Transverse colon (tissue), 4 donors: ENCODE measurements around the gene OXGR1. TPM values are rescaled to one million over a fixed set of nuclear protein-coding genes. Genes with fewer than 3 reads are reported as not detected.

Experiments used
- DNase-seq: peaks from one replicate; pipeline ENCODE4 v3.0.0-alpha.2; 2019
- H3K27ac ChIP-seq, 4 donors: fragments of 200-600 bp; sonication (generic); 2 replicates each; pipeline ENCODE4 v1.5.1; 2016 to 2018; ENCODE audit warnings: inconsistent platforms in 4 of 4
- H3K27me3 ChIP-seq: fragments of 200-600 bp; sonication (generic); 2 replicates; pipeline ENCODE4 v1.5.1; 2017; ENCODE audit warnings: inconsistent platforms
- H3K36me3 ChIP-seq, 4 donors: fragments of 200-600 bp; sonication (generic); 2 replicates each; pipeline ENCODE4 v1.5.1; 2017 to 2019; ENCODE audit warnings: inconsistent platforms in 4 of 4
- H3K4me1 ChIP-seq, 4 donors: fragments of 200-600 bp; sonication (generic); 2 replicates each; pipeline ENCODE4 v1.5.1; 2017 to 2020; ENCODE audit warnings: inconsistent platforms in 4 of 4
- H3K4me3 ChIP-seq, 4 donors: fragments of 200-600 bp; sonication (generic); 1 replicate in 1 of 4; 2 replicates in 3 of 4; pipeline versions ENCODE4 v1.5.1 to v1.6.1; 2017 to 2019; ENCODE audit warnings: inconsistent platforms in 4 of 4
- H3K9me3 ChIP-seq, 2 donors: fragments of 200-600 bp; sonication (generic); 2 replicates each; pipeline ENCODE4 v1.5.1; 2017 to 2019; ENCODE audit warnings: inconsistent platforms in 2 of 2
- EP300 ChIP-seq: sonication (generic); formaldehyde crosslinking; IDR thresholded peaks from one replicate; pipeline ENCODE4 v1.6.1; 2017; ENCODE audit warnings: antibody characterized with exemption, low read depth
- POLR2A ChIP-seq: fragments of 450-650 bp; IDR thresholded peaks from one replicate; pipeline ENCODE4 v1.6.1; 2016; ENCODE audit warnings: antibody characterized with exemption, mild to moderate bottlenecking, moderate library complexity
- POLR2AphosphoS5 ChIP-seq, 3 donors: sonication (generic); formaldehyde crosslinking; IDR thresholded peaks; one replicate each; pipeline ENCODE4 v1.6.1; 2016; ENCODE audit warnings: antibody characterized with exemption in 3 of 3
- WGBS, 2 donors: methylation state at CpG; one replicate each; pipeline ENCODE4 v1.1.5; 2018; ENCODE audit warnings: low coverage in 1 of 2; 5-methylcytosine and 5-hydroxymethylcytosine counted together
- in situ Hi-C, 4 donors: fragments of 200-750 bp; cut with MboI; loops; one replicate each; pipeline versions ENCODE4 v1.15.0 to v1.15.1; 2017; ENCODE audit warnings: low sequenced_read_pairs in 3 of 4, low pct_ligation_motif_present in 1 of 4, low pct_unique_long_range_greater_than_20kb in 1 of 4
- intact Hi-C: fragments of 100-400 bp; cut with DNase I; formaldehyde crosslinking; loops from one replicate; pipeline ENCODE4 v1.15.1; 2023; ENCODE audit warnings: low total_unique reads
- total RNA-seq, 4 donors: library from RNA; depleted of rRNA; stranded (reverse); fragments of >200 nt; gene quantifications; one replicate each; pipeline ENCODE4 v1.1.0, GENCODE V29; 2016
- TF ChIP-seq, protein P1 (sequence below), 5 experiments: fragments of 200-600 bp in 3 of 5; fragments of 450-650 bp in 2 of 5; sonication (generic) in 3 of 5; IDR thresholded peaks; 1 replicate in 2 of 5; 2 replicates in 3 of 5; pipeline ENCODE4 v1.5.1; 2016 to 2017; ENCODE audit warnings: antibody characterized with exemption in 5 of 5, inconsistent platforms in 3 of 5, mild to moderate bottlenecking in 2 of 5, moderate library complexity in 1 of 5

OXGR1 gene
- total RNA-seq, 4 donors from 2014 or later: 2.0 to 2.5 TPM; not detected in 2

DNA sequence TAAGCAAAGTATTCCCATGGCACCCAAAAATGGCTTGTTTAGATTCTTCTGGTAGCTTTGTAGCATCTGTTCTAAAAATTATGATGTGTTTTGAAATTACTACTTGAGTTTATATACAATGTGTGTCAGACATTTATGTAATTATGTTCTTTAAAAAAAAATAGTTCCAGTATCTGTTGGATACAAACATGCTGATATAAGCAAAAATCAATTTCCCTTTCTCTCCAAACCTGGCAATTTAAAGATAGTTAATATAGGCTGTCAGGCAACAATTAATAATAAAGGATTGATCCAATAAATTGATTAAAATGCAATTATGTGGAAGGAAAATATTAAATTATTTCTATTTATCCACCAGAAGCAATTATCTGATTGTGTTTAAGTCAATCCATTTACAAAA, 41.7 kb downstream of the OXGR1 start:
- no peaks in the 10 kb centered on the region for H3K9me3 ChIP-seq
- in situ Hi-C loops (loop anchor here in 2 of 4 donors (10.0 to 25.0 kb wide), 2 partner anchors 128 to 915 kb away; no protein-coding TSS in a partner anchor), intact Hi-C loops (no loop called here)
- no peaks in the 10 kb centered on the region for H3K36me3 ChIP-seq
- H3K4me3 ChIP-seq: no peak overlapping the region
- no peak for TF ChIP-seq POLR2AphosphoS5 (IDR thresholded peaks at IDR 0.05)
- no peak for TF ChIP-seq EP300
- TF ChIP-seq, protein P1, sequence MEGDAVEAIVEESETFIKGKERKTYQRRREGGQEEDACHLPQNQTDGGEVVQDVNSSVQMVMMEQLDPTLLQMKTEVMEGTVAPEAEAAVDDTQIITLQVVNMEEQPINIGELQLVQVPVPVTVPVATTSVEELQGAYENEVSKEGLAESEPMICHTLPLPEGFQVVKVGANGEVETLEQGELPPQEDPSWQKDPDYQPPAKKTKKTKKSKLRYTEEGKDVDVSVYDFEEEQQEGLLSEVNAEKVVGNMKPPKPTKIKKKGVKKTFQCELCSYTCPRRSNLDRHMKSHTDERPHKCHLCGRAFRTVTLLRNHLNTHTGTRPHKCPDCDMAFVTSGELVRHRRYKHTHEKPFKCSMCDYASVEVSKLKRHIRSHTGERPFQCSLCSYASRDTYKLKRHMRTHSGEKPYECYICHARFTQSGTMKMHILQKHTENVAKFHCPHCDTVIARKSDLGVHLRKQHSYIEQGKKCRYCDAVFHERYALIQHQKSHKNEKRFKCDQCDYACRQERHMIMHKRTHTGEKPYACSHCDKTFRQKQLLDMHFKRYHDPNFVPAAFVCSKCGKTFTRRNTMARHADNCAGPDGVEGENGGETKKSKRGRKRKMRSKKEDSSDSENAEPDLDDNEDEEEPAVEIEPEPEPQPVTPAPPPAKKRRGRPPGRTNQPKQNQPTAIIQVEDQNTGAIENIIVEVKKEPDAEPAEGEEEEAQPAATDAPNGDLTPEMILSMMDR (IDR thresholded peaks at IDR 0.05): no peak
- no peak for TF ChIP-seq POLR2A
- H3K27ac ChIP-seq: no peak overlapping the region
- H3K27me3 ChIP-seq: no peaks in the 10 kb centered on the region
- no peaks in the 10 kb centered on the region for H3K4me1 ChIP-seq
- DNase-seq: no peak

DNA sequence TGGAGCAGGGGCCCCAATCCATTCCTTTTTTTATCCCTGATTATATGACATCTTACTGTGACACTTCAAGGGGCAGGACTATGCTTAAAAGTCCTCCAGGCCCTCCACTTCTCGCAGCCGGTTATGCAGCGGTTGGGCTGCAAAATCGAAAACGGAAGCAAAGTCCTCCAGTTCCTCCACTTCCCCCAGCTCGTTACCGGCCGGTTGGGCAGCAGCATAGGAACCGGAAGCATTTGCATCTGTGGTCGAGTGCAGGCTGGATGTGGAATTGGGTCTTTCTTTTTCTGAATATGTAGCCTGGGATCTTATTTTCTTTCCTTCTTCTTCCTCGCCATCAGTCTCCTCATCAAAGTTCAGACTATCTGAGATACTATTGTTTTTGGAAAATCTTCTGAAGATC, 46.1 kb downstream of the OXGR1 start:
- Histone ChIP-seq H3K4me1 (no peaks in the 10 kb centered on the region), H3K4me3 (no peak overlapping the region), H3K27me3 (no peaks in the 10 kb centered on the region), H3K36me3 (no peaks in the 10 kb centered on the region), H3K27ac (no peak overlapping the region), H3K9me3 (no peaks in the 10 kb centered on the region)
- DNase-seq: no peak
- 88 to 89% methylated on average over 6 to 11 of the region's 11 CpGs for WGBS, 2 donors
- intact Hi-C loops (no loop called here), in situ Hi-C loops (no loop called here)
- TF ChIP-seq POLR2A (no peak), POLR2AphosphoS5 (IDR thresholded peaks at IDR 0.05) (no peak), EP300 (no peak)
- TF ChIP-seq, protein P1 (IDR thresholded peaks at IDR 0.05): no peak

DNA sequence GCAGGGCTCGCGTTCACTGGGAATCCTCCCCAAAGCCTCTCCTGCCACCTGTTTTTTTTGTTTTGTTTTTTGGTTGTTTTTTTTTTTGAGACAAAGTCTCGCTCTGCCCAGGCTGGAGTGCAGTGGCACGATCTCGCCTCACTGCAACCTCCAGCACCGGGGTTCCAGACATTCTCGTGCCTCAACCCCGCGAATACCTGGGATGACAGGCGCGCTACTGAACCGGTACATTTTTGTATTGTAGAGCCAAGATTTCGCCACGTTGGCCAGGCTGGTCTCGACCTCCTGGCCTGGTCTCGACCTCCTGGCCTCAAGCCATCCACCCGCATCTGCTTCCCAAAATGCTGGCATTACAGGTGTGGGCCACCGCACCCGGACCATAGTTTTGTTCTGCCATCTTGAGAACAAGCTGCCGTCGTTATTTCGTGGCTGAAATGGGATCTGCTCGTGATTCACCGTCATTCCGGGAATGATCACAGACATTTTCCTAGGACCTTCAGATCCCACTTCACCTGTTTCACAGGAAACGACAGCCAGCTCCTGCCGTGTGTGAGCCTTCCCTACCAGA, 46.8 kb downstream of the OXGR1 start:
- Histone ChIP-seq H3K27ac (no peak overlapping the region), H3K27me3 (no peaks in the 10 kb centered on the region), H3K9me3 (no peaks in the 10 kb centered on the region), H3K4me3 (no peak overlapping the region), H3K36me3 (no peaks in the 10 kb centered on the region), H3K4me1 (no peaks in the 10 kb centered on the region)
- DNase-seq: no peak
- in situ Hi-C loops (no loop called here), intact Hi-C loops (no loop called here)
- TF ChIP-seq POLR2AphosphoS5 (IDR thresholded peaks at IDR 0.05) (no peak), EP300 (no peak), POLR2A (no peak)
- TF ChIP-seq, protein P1 (IDR thresholded peaks at IDR 0.05): no peak
- 90 to 92% methylated on average over 4 to 27 of the region's 27 CpGs for WGBS, 2 donors

DNA sequence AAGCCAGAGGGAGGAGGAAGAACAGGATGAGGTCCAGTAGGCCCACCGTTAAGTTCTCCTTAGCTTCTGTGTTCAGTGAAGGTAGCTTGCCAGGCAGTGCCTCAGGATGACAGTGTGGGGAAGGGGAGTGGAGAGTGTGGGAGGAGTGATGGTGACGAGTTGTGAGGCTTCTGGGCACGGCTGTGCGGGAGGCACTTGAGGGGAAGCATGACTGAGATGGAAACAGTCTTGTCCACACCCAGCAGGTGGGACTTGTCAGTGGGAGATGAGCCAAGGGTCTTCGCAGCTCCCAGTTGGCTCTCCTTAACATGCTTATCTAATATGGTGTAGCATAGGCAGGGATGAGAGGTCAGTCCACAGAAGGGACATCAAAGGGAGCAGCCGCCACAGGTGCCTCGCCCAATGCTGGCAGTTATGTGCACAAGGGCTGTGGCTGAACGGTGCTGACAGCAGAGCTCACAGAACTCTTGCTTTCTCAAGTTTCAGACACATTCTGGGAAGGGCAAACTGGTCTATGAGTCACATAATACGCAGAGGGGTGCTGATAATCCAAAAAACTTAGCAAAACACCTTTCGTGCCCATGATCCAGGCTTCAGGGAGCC, 47.5 kb downstream of the OXGR1 start:
- peak; percentile 34 for DNase-seq
- no peak overlapping the region for H3K4me3 ChIP-seq
- in situ Hi-C loops: no loop called here
- no peaks in the 10 kb centered on the region for H3K27me3 ChIP-seq
- no peaks in the 10 kb centered on the region for H3K36me3 ChIP-seq
- TF ChIP-seq EP300: no peak
- no peaks in the 10 kb centered on the region for H3K4me1 ChIP-seq
- 24 to 49% methylated on average over 1 to 10 of the region's 10 CpGs for WGBS, 2 donors
- H3K9me3 ChIP-seq: no peaks in the 10 kb centered on the region
- intact Hi-C loops: no loop called here
- H3K27ac ChIP-seq: no peak overlapping the region

DNA sequence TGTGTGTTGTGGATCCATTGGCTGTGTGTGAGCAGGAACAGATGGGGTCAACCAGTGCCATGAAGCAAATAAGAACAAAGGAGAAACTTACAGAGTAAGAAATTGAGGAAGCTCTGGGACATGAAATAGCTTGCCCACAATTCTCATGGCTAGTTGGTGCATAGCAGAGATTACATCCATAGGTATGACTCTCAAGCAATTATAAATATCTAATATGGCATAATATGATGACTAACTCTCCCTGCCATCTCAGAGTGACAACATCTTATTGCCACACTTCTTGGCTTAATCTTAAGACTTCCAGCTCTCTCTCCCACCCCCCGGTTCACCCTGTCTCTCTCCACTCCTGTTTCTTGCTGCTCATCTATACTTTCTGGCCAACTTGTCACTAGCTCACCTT, 53.3 kb downstream of the OXGR1 start:
- no peaks in the 10 kb centered on the region for H3K4me1 ChIP-seq
- TF ChIP-seq, protein P1 (IDR thresholded peaks at IDR 0.05): no peak
- TF ChIP-seq POLR2A: no peak
- TF ChIP-seq POLR2AphosphoS5 (IDR thresholded peaks at IDR 0.05): no peak
- no peak for TF ChIP-seq EP300
- H3K27me3 ChIP-seq: peaks cover 14% of the 10 kb centered on the region
- no peak overlapping the region for H3K27ac ChIP-seq
- no peaks in the 10 kb centered on the region for H3K36me3 ChIP-seq
- H3K9me3 ChIP-seq: no peaks in the 10 kb centered on the region
- in situ Hi-C loops: no loop called here
- intact Hi-C loops: no loop called here
- 80 to 83% methylated on average over 1 of the region's 1 CpG for WGBS, 2 donors
- no peak for DNase-seq
- no peak overlapping the region for H3K4me3 ChIP-seq
